Calu3 (cell line): ENCODE measurements around the gene RAD51AP2. TPM values are rescaled to one million over a fixed set of nuclear protein-coding genes. Genes with fewer than 3 reads are reported as not detected.

Experiments used
- BruUV-seq: library from RNA; stranded (reverse); fragments of 400-500 nt; replicated peaks from 2 replicates; lab custom pipeline; 2021; lab: Mats Ljungman, UMichigan
- CTCF ChIA-PET: fragments of 300-600 bp; sonication (Branson Sonifier 250); formaldehyde crosslinking; loops from one replicate; lab custom pipeline; 2022; ENCODE audit warnings: antibody characterized with exemption; lab: Charles Lee
- DNase-seq: peaks from one replicate; pipeline ENCODE4 v3.0.0; 2022
- H3K27ac Mint-ChIP-seq: one replicate; pipeline ENCODE4 v1.8.0; 2022; ENCODE audit warnings: mixed read lengths; ENCODE audit not compliant: unreplicated experiment
- H3K27me3 Mint-ChIP-seq: one replicate; pipeline ENCODE4 v1.8.0; 2022; ENCODE audit warnings: mixed read lengths; ENCODE audit not compliant: unreplicated experiment
- H3K36me3 Mint-ChIP-seq: one replicate; pipeline ENCODE4 v1.8.0; 2022; ENCODE audit warnings: mild to moderate bottlenecking, moderate library complexity, mixed read lengths; ENCODE audit not compliant: insufficient read depth, unreplicated experiment
- H3K4me1 Mint-ChIP-seq: one replicate; pipeline ENCODE4 v1.8.0; 2022; ENCODE audit warnings: mild to moderate bottlenecking, low read depth, mixed read lengths; ENCODE audit not compliant: unreplicated experiment
- H3K4me3 Mint-ChIP-seq: one replicate; pipeline ENCODE4 v1.8.0; 2022; ENCODE audit warnings: mild to moderate bottlenecking, low read depth, moderate library complexity, mixed read lengths; ENCODE audit not compliant: unreplicated experiment
- H3K9me3 Mint-ChIP-seq: one replicate; pipeline ENCODE4 v1.8.0; 2022; ENCODE audit warnings: low read depth, mixed read lengths; ENCODE audit not compliant: unreplicated experiment
- CTCF ChIP-seq: fragments of 200-600 bp; IDR thresholded peaks from one replicate; pipeline ENCODE4 v1.8.0; 2022; ENCODE audit warnings: antibody characterized with exemption; ENCODE audit not compliant: unreplicated experiment
- intact Hi-C: fragments of 100-400 bp; cut with micrococcal nuclease; formaldehyde crosslinking; loops from one replicate; pipeline ENCODE4 v1.10.0; 2022; ENCODE audit not compliant: unreplicated experiment
- total RNA-seq: library from RNA; stranded (reverse); gene quantifications from 2 replicates; pipeline ENCODE4 v1.2.3, GENCODE V29; 2022

Gene RAD51AP2
- total RNA-seq, 1 experiment from 2014 or later, result not detected

DNA sequence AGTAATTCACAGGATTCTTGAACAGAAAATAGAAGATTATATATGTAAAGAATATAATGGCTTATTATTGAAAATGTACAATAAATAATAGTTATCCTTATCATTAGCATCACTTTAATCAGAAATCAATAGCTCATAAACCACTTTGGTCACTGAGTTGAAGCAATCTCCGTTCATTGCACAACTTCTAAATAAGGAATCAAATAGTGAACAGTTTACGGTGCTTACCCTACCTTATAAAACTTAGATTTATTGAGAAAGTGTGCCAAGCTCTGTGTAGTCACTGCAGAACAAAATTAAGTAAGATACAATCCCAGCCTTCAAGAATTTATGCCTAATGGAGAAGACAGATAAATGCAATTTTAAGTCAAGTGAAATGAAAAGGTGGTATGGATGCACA lies 29.0 kb upstream of the RAD51AP2 start:
- H3K36me3 Mint-ChIP-seq, result no peaks in the 10 kb centered on the region
- CTCF ChIA-PET, result no interaction called here
- no peak overlapping the region for H3K27ac Mint-ChIP-seq
- peaks cover 37% of the 10 kb centered on the region for H3K27me3 Mint-ChIP-seq
- no TSS peak for BruUV-seq
- DNase-seq, result no peak
- no peak overlapping the region for H3K4me3 Mint-ChIP-seq
- H3K9me3 Mint-ChIP-seq, result no peaks in the 10 kb centered on the region
- intact Hi-C loops, result no loop called here
- TF ChIP-seq CTCF, result no peak
- H3K4me1 Mint-ChIP-seq, result no peaks in the 10 kb centered on the region

GRCh38 chr2:17545680-17546613 lies 27.7 kb upstream of the RAD51AP2 start:
- H3K27me3 Mint-ChIP-seq, result peaks cover 50% of the 10 kb centered on the region
- no peak overlapping the region for H3K27ac Mint-ChIP-seq
- no peak for DNase-seq
- intact Hi-C loops, result no loop called here
- peaks cover 6% of the 10 kb centered on the region for H3K36me3 Mint-ChIP-seq
- no TSS peak for BruUV-seq
- TF ChIP-seq CTCF, result no peak
- peaks cover 5% of the 10 kb centered on the region for H3K4me1 Mint-ChIP-seq
- CTCF ChIA-PET, result no interaction called here
- no peaks in the 10 kb centered on the region for H3K9me3 Mint-ChIP-seq
- no peak overlapping the region for H3K4me3 Mint-ChIP-seq

DNA sequence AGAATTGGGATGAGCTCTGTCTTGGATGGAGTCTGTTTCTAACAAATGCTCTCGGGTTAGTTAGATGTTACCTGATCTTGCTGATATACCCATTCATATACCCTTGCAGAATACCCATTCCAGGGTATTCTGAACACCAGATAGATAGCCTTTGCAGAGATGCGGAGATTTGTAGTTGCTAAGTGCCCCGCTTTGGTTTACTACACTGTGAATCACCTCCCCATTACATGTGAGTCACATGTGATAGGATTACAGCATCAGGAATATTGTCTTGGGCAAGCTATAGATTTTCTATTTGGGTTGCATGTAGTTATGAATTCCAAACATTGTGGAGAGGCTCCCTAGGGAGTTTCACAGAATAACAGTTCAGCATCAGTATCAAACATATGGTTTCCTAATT lies 26.0 kb upstream of the RAD51AP2 start:
- no peak overlapping the region for H3K27ac Mint-ChIP-seq
- no peak for DNase-seq
- TF ChIP-seq CTCF, result no peak
- CTCF ChIA-PET, result no interaction called here
- no peak overlapping the region for H3K4me3 Mint-ChIP-seq
- BruUV-seq, result no TSS peak
- H3K9me3 Mint-ChIP-seq, result no peaks in the 10 kb centered on the region
- peaks cover 22% of the 10 kb centered on the region for H3K4me1 Mint-ChIP-seq
- H3K36me3 Mint-ChIP-seq, result peaks cover 15% of the 10 kb centered on the region
- intact Hi-C loops, result no loop called here
- H3K27me3 Mint-ChIP-seq, result peaks cover 66% of the 10 kb centered on the region

GRCh38 chr2:17543848-17544247 lies 25.6 kb upstream of the RAD51AP2 start:
- no peak for DNase-seq
- BruUV-seq, result no TSS peak
- H3K27ac Mint-ChIP-seq, result no peak overlapping the region
- peaks cover 15% of the 10 kb centered on the region for H3K36me3 Mint-ChIP-seq
- peaks cover 22% of the 10 kb centered on the region for H3K4me1 Mint-ChIP-seq
- no peak for TF ChIP-seq CTCF
- H3K27me3 Mint-ChIP-seq, result peaks cover 68% of the 10 kb centered on the region
- intact Hi-C loops, result no loop called here
- CTCF ChIA-PET, result no interaction called here
- no peak overlapping the region for H3K4me3 Mint-ChIP-seq
- H3K9me3 Mint-ChIP-seq, result no peaks in the 10 kb centered on the region
